HG03039 (cell line): Measurements from ENCODE around the gene SENP2.
"Not testable (repeated sequence)": the region's sequence is repeated elsewhere in the genome, so short reads cannot be mapped to it uniquely, and the experiment has no call there.

Experiments
- ATAC-seq: cut with Tn5 transposase; IDR thresholded peaks from one replicate; pipeline ENCODE4 v1.9.1; 2021; ENCODE audit warnings: mild to moderate bottlenecking, moderate library complexity; ENCODE audit not compliant: unreplicated experiment

The SENP2 gene

GRCh38 chr3:185585859-185586685 lies at the start of gene SENP2:
SENP2 (plus strand) TSS chr3:185586295; CDS start chr3:185586414, 119 bp downstream.
- ATAC-seq = peak; percentile 94

DNA sequence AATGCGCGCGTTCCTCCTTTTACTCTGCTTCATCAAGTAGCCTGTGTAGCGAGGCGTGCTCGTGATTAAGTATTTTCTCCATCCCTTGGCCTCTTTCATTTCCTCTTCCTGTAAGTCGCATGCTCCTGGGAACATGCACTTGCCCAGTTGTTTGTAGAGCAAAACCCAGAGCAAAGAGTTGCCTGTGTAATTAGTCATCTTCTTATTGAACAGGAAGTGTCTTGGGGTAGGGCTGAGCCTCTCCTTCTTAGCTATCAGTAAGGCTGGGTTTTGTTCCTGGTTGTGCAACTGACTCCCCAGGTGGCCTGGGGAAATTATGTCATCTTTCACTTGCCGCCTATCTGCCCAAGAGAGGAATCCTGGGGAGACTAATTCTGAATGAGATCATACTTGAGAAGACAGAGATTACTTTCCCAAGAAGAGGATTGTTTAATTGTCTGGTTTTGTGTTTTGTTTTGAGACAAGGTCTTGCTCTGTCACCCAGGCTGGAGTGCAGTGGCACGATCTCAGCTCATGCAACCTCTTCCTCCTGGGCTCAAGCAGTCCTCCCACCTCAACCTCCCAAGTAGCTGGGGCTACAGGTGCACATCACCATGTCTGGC lies 48.6 kb upstream of the SENP2 start:
- peak; percentile 97 for ATAC-seq

- ATAC-seq = no peak
Observed at GRCh38 chr3:185539934-185540333, 46.2 kb upstream of the SENP2 start.

- ATAC-seq = no peak
Observed at GRCh38 chr3:185540695-185541094, 45.4 kb upstream of the SENP2 start.

DNA sequence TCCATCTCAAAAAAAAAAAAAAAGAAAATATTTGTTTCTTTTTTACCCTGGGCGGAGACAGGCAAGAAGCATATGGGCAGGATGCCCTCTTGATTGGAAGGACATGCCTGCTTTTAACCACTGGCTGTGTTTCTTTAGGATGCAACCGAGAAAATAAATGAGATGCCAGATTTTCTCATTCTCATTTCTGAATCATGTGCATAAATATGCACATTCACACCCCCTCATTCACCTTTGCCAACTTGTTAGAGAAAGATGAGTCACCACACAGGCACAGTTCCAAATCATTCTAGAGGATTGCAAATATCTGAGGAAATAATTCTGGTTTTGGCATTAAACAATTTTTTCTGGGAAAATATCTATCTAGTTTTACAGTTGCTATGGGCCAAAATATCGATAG lies 37.0 kb upstream of the SENP2 start:
- ATAC-seq = no peak

DNA sequence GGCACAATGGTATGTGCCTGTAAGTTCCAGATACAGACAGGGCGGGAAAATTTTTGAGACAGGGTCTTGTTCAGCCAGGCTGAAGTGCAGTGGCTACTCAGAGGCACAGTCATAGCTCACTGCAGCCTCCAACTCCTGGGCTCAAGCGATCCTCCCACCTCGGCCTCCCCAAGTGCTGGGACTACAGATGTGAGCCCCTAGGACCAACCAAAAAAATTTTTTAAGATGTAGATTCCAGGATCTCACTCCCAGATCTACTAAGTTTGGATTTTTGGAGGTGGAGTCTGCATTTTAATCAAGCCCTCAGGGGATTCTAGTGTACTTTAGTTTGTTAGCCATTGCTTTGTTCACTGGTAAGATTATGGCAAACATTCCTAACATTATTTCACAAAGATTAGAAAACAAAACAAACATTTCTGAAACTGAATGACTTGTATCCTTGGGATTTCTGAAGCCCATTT lies 36.4 kb upstream of the SENP2 start:
- no peak for ATAC-seq

DNA sequence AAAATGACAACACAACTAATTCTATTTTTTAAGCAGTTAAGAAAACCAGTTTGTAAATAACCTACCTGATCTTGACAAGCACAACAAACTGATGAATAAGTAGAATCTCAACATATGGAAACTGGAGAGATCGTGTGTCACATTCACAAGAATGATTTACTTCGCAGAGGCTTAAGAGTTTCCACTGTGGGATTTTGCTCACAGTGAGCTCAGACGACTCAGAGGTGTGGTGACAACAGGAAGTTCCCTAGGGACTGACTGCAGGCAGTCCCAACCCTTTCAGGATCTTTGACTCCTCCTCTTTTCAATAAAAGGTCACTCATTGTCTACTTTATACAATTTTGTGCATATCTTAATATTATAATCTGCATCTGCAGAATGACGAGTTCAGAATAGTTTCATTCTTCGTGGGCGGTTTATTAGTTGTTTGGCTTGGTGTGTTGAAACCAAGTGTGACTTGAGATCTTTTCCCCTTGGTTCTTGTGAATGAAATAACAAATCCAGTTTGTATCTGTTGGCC lies 33.7 kb upstream of the SENP2 start, which contains the start of gene LIPH:
Gene LIPH (minus strand): TSS at position 231 of the 520 bp plus-strand sequence. CDS start 117 bp downstream, at position 114.
- peak; percentile 54 for ATAC-seq

DNA sequence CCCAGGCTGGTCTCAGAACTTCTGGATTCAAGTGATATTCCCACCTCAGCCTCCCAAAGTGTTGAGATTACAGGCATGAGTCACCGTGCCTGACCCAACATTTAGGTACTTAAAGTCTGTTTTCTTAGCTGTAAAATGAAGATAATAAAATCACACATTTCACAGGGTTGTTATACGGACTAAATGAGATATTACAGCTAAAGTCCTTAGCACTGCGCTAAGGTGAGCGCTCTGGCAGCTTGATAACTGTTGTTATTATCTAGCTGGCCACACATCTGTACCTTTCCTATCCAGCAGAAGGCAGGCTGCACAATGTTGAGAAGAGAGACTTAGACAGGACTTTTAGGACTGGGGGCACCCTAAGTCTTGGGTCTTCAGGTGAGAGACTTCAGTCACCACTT lies 31.0 kb upstream of the SENP2 start:
- no peak for ATAC-seq

GRCh38 chr3:185555860-185556347 lies 30.2 kb upstream of the SENP2 start:
- ATAC-seq = no peak

- ATAC-seq = not testable (repeated sequence)
Observed at GRCh38 chr3:185556640-185557039, 29.5 kb upstream of the SENP2 start.

DNA sequence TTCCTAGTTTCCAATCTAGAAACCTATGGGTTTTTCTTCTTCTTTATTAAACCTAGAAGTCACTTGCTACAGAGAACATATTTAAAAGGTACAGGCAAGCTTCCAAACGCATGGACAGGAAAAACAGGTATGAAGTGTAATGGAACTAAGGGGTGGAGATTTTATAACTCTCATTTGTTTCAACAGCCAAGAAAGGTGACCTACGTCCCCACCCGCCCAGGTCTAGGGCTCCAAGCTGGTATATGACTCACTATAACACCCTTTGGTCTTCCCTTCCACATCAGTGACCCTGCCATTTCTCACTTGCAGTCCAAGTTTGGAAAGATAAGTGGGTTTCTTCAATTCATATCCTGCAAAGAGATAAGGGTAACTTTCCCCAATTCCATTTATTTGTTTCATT lies 27.7 kb upstream of the SENP2 start:
- no peak for ATAC-seq

- no peak for ATAC-seq
Observed at GRCh38 chr3:185559706-185560090, 26.4 kb upstream of the SENP2 start.

DNA sequence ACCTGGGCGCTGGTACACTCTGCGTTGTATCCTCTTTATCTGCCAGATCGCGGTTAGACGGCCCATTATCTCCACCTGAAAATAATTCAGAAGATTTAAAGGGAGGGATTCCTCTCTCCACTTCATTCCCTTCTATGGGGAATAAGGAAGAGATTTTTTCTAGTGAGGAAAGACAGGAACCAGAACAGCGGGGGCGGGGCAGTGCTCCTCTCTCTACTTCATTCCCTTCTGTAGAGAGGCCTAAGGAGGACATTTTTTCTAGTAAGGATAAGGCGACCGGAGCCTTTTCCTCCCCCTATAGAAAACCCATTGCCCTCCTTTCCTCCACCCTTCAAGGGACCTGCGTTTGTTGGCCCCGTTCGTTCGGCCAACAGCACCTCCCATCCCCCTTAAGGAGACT lies 25.4 kb upstream of the SENP2 start:
- no peak for ATAC-seq

GRCh38 chr3:185561374-185561943 lies 24.6 kb upstream of the SENP2 start:
- ATAC-seq = no peak

DNA sequence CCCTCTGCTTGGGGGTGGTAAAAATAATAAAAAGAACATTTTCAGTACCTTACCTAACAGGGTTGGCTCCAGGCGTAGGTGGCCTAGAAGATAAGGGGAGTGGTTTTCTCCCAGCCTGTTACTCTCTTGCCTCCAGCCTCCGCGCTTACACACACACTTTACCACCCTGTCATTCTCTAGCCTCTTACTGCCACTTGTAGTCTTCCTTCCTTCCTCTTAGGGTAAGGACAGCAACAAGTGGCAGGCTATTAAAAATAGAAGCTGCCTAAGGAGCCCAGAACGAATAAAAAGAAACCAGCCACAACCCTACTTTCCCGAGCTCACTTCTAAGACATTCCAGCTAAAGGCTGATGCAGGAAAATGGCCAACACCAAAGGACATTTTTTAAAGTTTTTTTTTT lies 24.1 kb upstream of the SENP2 start:
- ATAC-seq = no peak

DNA sequence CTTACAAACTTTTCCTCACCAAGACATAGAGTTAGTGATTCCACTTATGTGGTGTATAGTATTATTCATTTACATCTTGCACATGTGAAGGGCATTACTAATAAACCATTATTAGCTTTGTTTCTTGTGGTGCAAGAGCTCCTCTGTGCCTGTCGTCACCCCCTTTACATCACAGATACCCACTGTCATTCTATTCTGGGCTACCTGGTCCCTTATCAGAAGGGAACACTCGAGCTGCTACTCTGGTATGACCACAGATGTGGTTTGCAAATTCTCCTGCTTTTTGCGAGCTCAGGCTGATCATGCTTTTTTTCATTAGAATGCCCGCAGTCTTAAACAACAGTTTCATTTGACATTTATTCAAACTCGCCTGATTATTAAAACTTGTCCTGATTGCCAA lies 13.9 kb upstream of the SENP2 start:
- no peak for ATAC-seq

DNA sequence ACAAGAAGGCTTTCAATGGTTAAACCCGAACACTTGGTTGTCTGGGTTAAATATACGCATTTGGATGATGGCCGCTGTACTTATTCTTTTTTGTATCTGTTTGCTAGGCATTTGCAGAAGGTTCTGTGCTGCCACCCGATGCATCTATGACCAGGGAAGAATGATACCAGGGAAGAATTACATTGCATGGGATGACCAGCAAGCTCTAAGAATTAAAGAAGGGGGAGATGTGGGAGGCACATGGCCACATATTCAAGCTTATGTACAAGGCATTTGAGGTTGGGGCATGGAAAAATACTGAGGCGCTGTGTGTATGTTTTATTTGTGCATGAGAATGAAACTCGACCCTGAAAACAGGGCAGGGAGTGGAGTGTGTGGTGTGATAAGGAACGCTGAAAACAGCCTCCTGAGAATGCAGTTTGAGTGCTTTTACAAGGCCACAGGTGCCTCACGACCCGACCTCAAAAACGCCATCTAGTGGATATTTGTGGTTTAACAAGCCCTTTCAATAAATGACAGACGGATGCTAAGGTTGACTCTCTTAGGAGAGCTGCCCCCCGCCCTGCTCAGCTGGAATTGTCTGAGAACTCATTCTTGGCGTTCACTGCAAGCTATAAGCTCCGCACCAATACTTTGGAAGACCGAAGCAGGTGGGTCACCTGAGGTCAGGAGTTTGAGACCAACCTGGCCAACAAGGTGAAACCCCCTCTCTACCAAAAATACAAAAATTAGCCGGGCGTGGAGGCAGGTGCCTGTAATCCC lies 10.8 kb upstream of the SENP2 start:
- not testable (repeated sequence) for ATAC-seq

GRCh38 chr3:185582236-185582635 lies 3.9 kb upstream of the SENP2 start:
- ATAC-seq = no peak

DNA sequence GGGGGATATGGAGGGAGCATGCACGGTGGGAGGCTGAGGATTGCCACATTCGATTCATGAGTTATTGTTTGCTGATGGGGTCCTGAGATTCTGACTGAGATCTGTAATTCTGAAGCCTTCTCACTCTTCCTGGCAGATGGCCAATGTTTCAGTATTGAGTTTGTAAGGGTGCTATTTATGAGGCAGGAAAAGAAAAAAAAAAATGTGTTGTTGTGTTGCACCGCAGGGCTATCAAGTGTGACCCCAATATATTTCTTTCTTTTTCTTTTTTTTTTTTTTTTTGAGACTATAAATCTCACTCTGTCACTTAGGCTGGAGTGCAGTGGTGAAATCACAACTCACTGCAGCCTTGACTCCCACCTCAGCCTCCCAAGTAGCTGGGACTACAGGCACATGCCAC lies 3.2 kb upstream of the SENP2 start:
- ATAC-seq = no peak

DNA sequence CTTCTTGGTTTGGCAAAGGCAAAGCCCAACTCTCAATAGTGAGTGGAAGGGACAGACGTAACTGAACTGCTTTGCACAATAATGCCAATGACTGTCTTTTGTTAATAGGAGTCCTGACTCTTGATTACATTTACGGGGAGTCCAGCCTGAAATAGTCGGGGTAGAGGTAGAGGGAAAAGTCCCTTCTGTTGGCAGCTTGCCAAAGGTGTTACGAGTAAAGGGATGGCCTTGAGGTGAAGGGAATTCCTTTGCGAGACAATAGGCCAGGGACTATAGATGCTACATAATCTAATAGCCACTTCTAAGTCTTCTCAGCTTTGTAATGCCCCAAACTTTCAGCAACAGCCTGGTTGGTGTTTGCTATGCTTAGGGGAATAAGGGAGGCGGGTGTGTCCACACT lies 2.2 kb upstream of the SENP2 start:
- no peak for ATAC-seq

DNA sequence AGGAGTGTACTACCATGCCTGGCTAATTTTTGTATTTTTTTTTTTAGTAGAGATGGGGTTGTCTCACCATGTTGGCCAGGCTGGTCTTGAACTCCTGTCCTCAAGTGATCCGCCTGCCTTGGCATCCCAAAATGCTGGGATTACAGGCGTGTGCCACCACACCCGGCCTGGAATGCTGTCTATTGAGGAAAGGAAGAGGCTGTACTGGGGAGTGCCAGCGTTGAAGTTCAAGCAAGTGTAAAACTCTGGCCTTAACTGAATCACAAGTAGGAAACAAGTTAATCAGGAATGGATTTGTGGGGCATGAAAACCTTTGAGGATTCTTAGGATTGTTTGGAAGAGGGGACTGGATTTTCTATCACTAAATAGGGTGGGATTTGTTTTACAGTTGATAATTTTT lies 1.4 kb upstream of the SENP2 start:
- no peak for ATAC-seq
